NT2/D1 (cell line): Measurements from ENCODE around the gene ELF2.

Source experiments
- SUZ12 ChIP-seq: IDR thresholded peaks from 2 replicates; pipeline ENCODE4 v1.6.1; 2011; ENCODE audit not compliant: insufficient read length, insufficient read depth; ENCODE audit errors: extremely low read depth
- YY1 ChIP-seq: IDR thresholded peaks from 2 replicates; pipeline ENCODE4 v1.6.1; 2011; ENCODE audit not compliant: insufficient read length, insufficient read depth
- ZNF274 ChIP-seq: IDR thresholded peaks from 2 replicates; pipeline ENCODE4 v1.6.1; 2011; ENCODE audit warnings: mild to moderate bottlenecking, low read depth, low read length

- TF ChIP-seq YY1 (no peak), ZNF274 (no peak), SUZ12 (no peak)
Observed at GRCh38 chr4:139123910-139124309, 53.1 kb downstream of the ELF2 start.
